ENCODE data around the gene PAX4.

PAX4 gene

GRCh38 chr7:127628445-127628844 is 10.5 kb upstream of the PAX4 start:
- DNase-seq: no peak

GRCh38 chr7:127625331-127625730 is 7.4 kb upstream of the PAX4 start:
- no peak for DNase-seq

- DNase-seq: no peak
These were observed 2.7 kb upstream of the PAX4 start for GRCh38 chr7:127620406-127621233.

- no peak for DNase-seq
These were observed 1.9 kb upstream of the PAX4 start for GRCh38 chr7:127619681-127620405.

GRCh38 chr7:127618775-127619174 is 833 bp upstream of the PAX4 start:
- no peak for DNase-seq

GRCh38 chr7:127616724-127617123 is 1.2 kb downstream of the PAX4 start:
- no peak for DNase-seq

GRCh38 chr7:127612263-127612662 is 5.7 kb downstream of the PAX4 start:
- DNase-seq: no peak

- DNase-seq: no peak
These were observed 8.6 kb downstream of the PAX4 start for GRCh38 chr7:127609297-127609696.

GRCh38 chr7:127608446-127608845 is 9.5 kb downstream of the PAX4 start:
- DNase-seq: no peak

GRCh38 chr7:127600885-127601284 is 17.1 kb downstream of the PAX4 start:
- no peak for DNase-seq

- DNase-seq: no peak
These were observed 19.6 kb downstream of the PAX4 start for GRCh38 chr7:127598318-127598717.

- DNase-seq: no peak
These were observed 22.2 kb downstream of the PAX4 start for GRCh38 chr7:127595737-127596136.

- no peak for DNase-seq
These were observed 23.5 kb downstream of the PAX4 start for GRCh38 chr7:127594490-127594889.

GRCh38 chr7:127592550-127592949 is 25.4 kb downstream of the PAX4 start:
- DNase-seq: no peak

GRCh38 chr7:127591591-127591990 is 26.4 kb downstream of the PAX4 start:
- no peak for DNase-seq

- no peak for DNase-seq
These were observed 26.8 kb downstream of the PAX4 start for GRCh38 chr7:127591189-127591588.

GRCh38 chr7:127589896-127590295 is 28.0 kb downstream of the PAX4 start:
- no peak for DNase-seq

- no peak for DNase-seq
These were observed 29.1 kb downstream of the PAX4 start for GRCh38 chr7:127588697-127589482.

- peak; percentile 71 to 79 (median 78) for DNase-seq
These were observed 29.8 kb downstream of the PAX4 start, which contains the start of gene ARF5 for GRCh38 chr7:127588019-127588696. TSS of gene ARF5 (plus strand) at chr7:127588411. CDS start at chr7:127588499, 88 bp downstream.

- DNase-seq: no peak
These were observed 30.3 kb downstream of the PAX4 start for GRCh38 chr7:127587663-127588018.

- DNase-seq: no peak
These were observed 31.6 kb downstream of the PAX4 start for GRCh38 chr7:127586346-127586745.

- DNase-seq: peak; percentile 80 to 91 (median 83)
These were observed 32.6 kb downstream of the PAX4 start, which contains the start of gene GCC1 for GRCh38 chr7:127585044-127585953. TSS of gene GCC1 (minus strand) at chr7:127585596. CDS start at chr7:127585182, 414 bp downstream.

All from activated CD4-positive, CD25-positive, alpha-beta regulatory T cell (primary cell).